GM21447 (cell line): ENCODE measurements around the gene CASP2.
A peak's percentile ranks its signal among the peaks of the same experiment; 100 is the strongest.
"Not testable (repeated sequence)": the region's sequence is repeated elsewhere in the genome, so short reads cannot be mapped to it uniquely, and the experiment has no call there.

Source experiments
- ATAC-seq: cut with Tn5 transposase; IDR thresholded peaks from one replicate; pipeline ENCODE4 v1.9.1; 2021; ENCODE audit not compliant: unreplicated experiment

CASP2 gene

GRCh38 chr7:143263266-143264195 lies 24.6 kb upstream of the CASP2 start, which contains the start of gene GSTK1:
GSTK1 (plus strand) TSS chr7:143263441; CDS start chr7:143263514, 73 bp downstream.
- ATAC-seq = peak; percentile 97

GRCh38 chr7:143264196-143264568 lies 24.0 kb upstream of the CASP2 start:
- ATAC-seq = not testable (repeated sequence)

- no peak for ATAC-seq
These were observed 23.0 kb upstream of the CASP2 start for GRCh38 chr7:143265017-143265693.

- ATAC-seq = no peak
These were observed 18.9 kb upstream of the CASP2 start for GRCh38 chr7:143269251-143269650.

GRCh38 chr7:143271240-143271639 lies 16.9 kb upstream of the CASP2 start:
- no peak for ATAC-seq

- no peak for ATAC-seq
These were observed 15.3 kb upstream of the CASP2 start for GRCh38 chr7:143272871-143273270.

GRCh38 chr7:143279186-143280098 lies 8.7 kb upstream of the CASP2 start:
- ATAC-seq = no peak

- ATAC-seq = no peak
These were observed 8.0 kb upstream of the CASP2 start for GRCh38 chr7:143280160-143280559.

GRCh38 chr7:143280566-143280965 lies 7.6 kb upstream of the CASP2 start:
- ATAC-seq = no peak

GRCh38 chr7:143281529-143281928 lies 6.6 kb upstream of the CASP2 start:
- ATAC-seq = no peak

GRCh38 chr7:143282124-143282523 lies 6.0 kb upstream of the CASP2 start:
- ATAC-seq = no peak

GRCh38 chr7:143283381-143283780 lies 4.8 kb upstream of the CASP2 start:
- ATAC-seq = no peak

- ATAC-seq = no peak
These were observed 3.3 kb upstream of the CASP2 start, which contains the start of gene TMEM139 for GRCh38 chr7:143284591-143285469. TMEM139 (plus strand) TSS chr7:143284958; CDS start chr7:143285958, 1,000 bp downstream.

GRCh38 chr7:143285470-143285778 lies 2.7 kb upstream of the CASP2 start:
- no peak for ATAC-seq

GRCh38 chr7:143285806-143286521 lies 2.2 kb upstream of the CASP2 start:
- no peak for ATAC-seq

- ATAC-seq = no peak
These were observed 1.6 kb upstream of the CASP2 start for GRCh38 chr7:143286522-143286890.

- ATAC-seq = no peak
These were observed 714 bp upstream of the CASP2 start for GRCh38 chr7:143287339-143287934.

GRCh38 chr7:143288836-143289235 lies 685 bp downstream of the CASP2 start:
- ATAC-seq = no peak

GRCh38 chr7:143289421-143289820 lies 1.3 kb downstream of the CASP2 start:
- ATAC-seq = no peak
